Skeletal muscle tissue (tissue), 5 donors: ENCODE measurements around the gene HSPA1B. TPM values are rescaled to one million over a fixed set of nuclear protein-coding genes. Genes with fewer than 3 reads are reported as not detected.

Source experiments
- H3K27ac ChIP-seq: one replicate; pipeline ENCODE4 v1.7.0; 2013; ENCODE audit warnings: mild to moderate bottlenecking, low read depth, low read length, inconsistent platforms
- H3K27me3 ChIP-seq, 3 donors: one replicate each; pipeline ENCODE4 v1.7.0; 2013; ENCODE audit warnings: low read length in 3 of 3; ENCODE audit not compliant: control insufficient read depth in 3 of 3, insufficient read depth in 3 of 3
- H3K36me3 ChIP-seq, 3 donors: one replicate each; pipeline ENCODE4 v1.7.0; 2013; ENCODE audit warnings: low read length in 3 of 3; ENCODE audit not compliant: control insufficient read depth in 3 of 3, insufficient read depth in 3 of 3
- H3K4me1 ChIP-seq, 3 donors: one replicate each; pipeline ENCODE4 v1.7.0; 2013; ENCODE audit warnings: low read length in 3 of 3, mild to moderate bottlenecking in 3 of 3; ENCODE audit not compliant: control insufficient read depth in 3 of 3, insufficient read depth in 3 of 3
- H3K4me3 ChIP-seq, 3 donors: one replicate each; pipeline ENCODE4 v1.7.0; 2013; ENCODE audit warnings: low read length in 3 of 3
- H3K9ac ChIP-seq, 3 donors: one replicate each; pipeline ENCODE4 v1.7.0; 2013; ENCODE audit warnings: low read length in 3 of 3, mild to moderate bottlenecking in 3 of 3, moderate library complexity in 2 of 3, low read depth in 1 of 3
- H3K9me3 ChIP-seq, 3 donors: one replicate each; pipeline ENCODE4 v1.7.0; 2013; ENCODE audit warnings: low read length in 3 of 3; ENCODE audit not compliant: control insufficient read depth in 3 of 3
- small RNA-seq: library from RNA; depleted of rRNA; stranded (forward); fragments of <200 nt; gene quantifications from one replicate; pipeline ENCODE3, GENCODE V24; 2014
- total RNA-seq: library from RNA; depleted of rRNA; stranded (reverse); fragments of >200 nt; gene quantifications from one replicate; pipeline ENCODE4 v1.2.3, GENCODE V29; 2014
- donor health status: Osteomylitis.

Gene HSPA1B
- total RNA-seq, 1 donor from 2014 or later: 117 TPM

GRCh38 chr6:31876357-31876756, 48.8 kb downstream of the HSPA1B start:
- H3K4me1 ChIP-seq: peaks cover 0 to 3% (median 0%) of the 10 kb centered on the region in 3 donors
- H3K36me3 ChIP-seq: peaks cover 15 to 19% (median 16%) of the 10 kb centered on the region in 3 donors
- H3K27ac ChIP-seq: no peak overlapping the region
- H3K9ac ChIP-seq: no peak overlapping the region
- no peaks in the 10 kb centered on the region for H3K9me3 ChIP-seq
- no peaks in the 10 kb centered on the region for H3K27me3 ChIP-seq
- H3K4me3 ChIP-seq: no peak overlapping the region

- no peaks in the 10 kb centered on the region for H3K27me3 ChIP-seq
- peaks cover 21 to 24% (median 21%) of the 10 kb centered on the region in 3 donors for H3K36me3 ChIP-seq
- H3K27ac ChIP-seq: no peak overlapping the region
- no peaks in the 10 kb centered on the region for H3K9me3 ChIP-seq
- H3K4me1 ChIP-seq: peaks cover 0 to 3% (median 0%) of the 10 kb centered on the region in 3 donors
- H3K4me3 ChIP-seq: no peak overlapping the region
- H3K9ac ChIP-seq: no peak overlapping the region
Observed at GRCh38 chr6:31877125-31877650, 49.6 kb downstream of the HSPA1B start.

GRCh38 chr6:31877651-31878161, 50.2 kb downstream of the HSPA1B start:
- Histone ChIP-seq H3K4me3 (no peak overlapping the region), H3K36me3 (peaks cover 26 to 29% (median 26%) of the 10 kb centered on the region in 3 donors), H3K4me1 (peaks cover 0 to 3% (median 0%) of the 10 kb centered on the region in 3 donors), H3K27me3 (no peaks in the 10 kb centered on the region), H3K27ac (no peak overlapping the region), H3K9ac (no peak overlapping the region), H3K9me3 (no peaks in the 10 kb centered on the region)

- Histone ChIP-seq H3K27me3 (no peaks in the 10 kb centered on the region), H3K9ac (no peak overlapping the region), H3K4me1 (peaks cover 0 to 3% (median 0%) of the 10 kb centered on the region in 3 donors), H3K27ac (no peak overlapping the region), H3K36me3 (peaks cover 30 to 33% (median 31%) of the 10 kb centered on the region in 3 donors), H3K9me3 (no peaks in the 10 kb centered on the region), H3K4me3 (no peak overlapping the region)
Observed at GRCh38 chr6:31878222-31878621, 50.7 kb downstream of the HSPA1B start.

GRCh38 chr6:31878726-31879125, 51.2 kb downstream of the HSPA1B start, which contains the start of gene SLC44A4:
SLC44A4 (minus strand) TSS chr6:31878997; CDS start chr6:31878980, 17 bp downstream.
- Histone ChIP-seq H3K36me3 (peaks cover 35 to 38% (median 36%) of the 10 kb centered on the region in 3 donors), H3K27me3 (no peaks in the 10 kb centered on the region), H3K27ac (no peak within 1 kb of the TSS), H3K4me1 (peaks cover 0 to 3% (median 0%) of the 10 kb centered on the region in 3 donors), H3K9ac (no peak within 1 kb of the TSS), H3K4me3 (no peak within 1 kb of the TSS), H3K9me3 (no peaks in the 10 kb centered on the region)

GRCh38 chr6:31879143-31879542, 51.6 kb downstream of the HSPA1B start:
- Histone ChIP-seq H3K4me1 (peaks cover 0 to 3% (median 0%) of the 10 kb centered on the region in 3 donors), H3K9ac (no peak overlapping the region), H3K9me3 (no peaks in the 10 kb centered on the region), H3K36me3 (peaks cover 37 to 39% (median 39%) of the 10 kb centered on the region in 3 donors), H3K27me3 (no peaks in the 10 kb centered on the region), H3K27ac (no peak overlapping the region), H3K4me3 (no peak overlapping the region)

Small RNA genes lying within 50 kb of the gene (small RNA-seq; reads per million reads assigned to genes)
- not detected for gene RF00019
- gene SNORD48: 131 reads per million, percentile 96 among the genes with 10 or more reads in this experiment
- not detected for gene SNORD52

Other genes with a start within 250 kb of the HSPA1B start
- 2.1 TPM for gene LTB, start 245.3 kb upstream of the HSPA1B start, total RNA-seq
- 3.7 TPM for gene LST1, start 241.5 kb upstream of the HSPA1B start, total RNA-seq
- not detected for gene NCR3, start 234.7 kb upstream of the HSPA1B start, total RNA-seq
- gene AIF1, start 212.5 kb upstream of the HSPA1B start, total RNA-seq: 19.8 TPM
- 30.8 TPM for gene PRRC2A, start 207.0 kb upstream of the HSPA1B start, total RNA-seq
- gene BAG6, start 175.1 kb upstream of the HSPA1B start, total RNA-seq: 118 TPM
- 1.0 TPM for gene APOM, start 171.8 kb upstream of the HSPA1B start, total RNA-seq
- 18.3 TPM for gene C6orf47, start 167.0 kb upstream of the HSPA1B start, total RNA-seq
- 16.2 TPM for gene GPANK1, start 162.7 kb upstream of the HSPA1B start, total RNA-seq
- gene CSNK2B, start 161.7 kb upstream of the HSPA1B start, total RNA-seq: 68.4 TPM
- gene LY6G5B, start 157.8 kb upstream of the HSPA1B start, total RNA-seq: 2.6 TPM
- not detected for gene LY6G5C, start 146.7 kb upstream of the HSPA1B start, total RNA-seq
- 50.1 TPM for gene ABHD16A, start 124.4 kb upstream of the HSPA1B start, total RNA-seq
- gene LY6G6F, start 120.9 kb upstream of the HSPA1B start, total RNA-seq: not detected
- not detected for gene LY6G6D, start 112.4 kb upstream of the HSPA1B start, total RNA-seq
- gene LY6G6C, start 106.0 kb upstream of the HSPA1B start, total RNA-seq: not detected
- 0.52 TPM for gene MPIG6B, start 104.4 kb upstream of the HSPA1B start, total RNA-seq
- gene DDAH2, start 98.4 kb upstream of the HSPA1B start, total RNA-seq: 73.1 TPM
- gene CLIC1, start 91.2 kb upstream of the HSPA1B start, total RNA-seq: 152 TPM
- gene MSH5, start 87.7 kb upstream of the HSPA1B start, total RNA-seq: 3.1 TPM
- gene SAPCD1, start 65.1 kb upstream of the HSPA1B start, total RNA-seq: 1.0 TPM
- 1.0 TPM for gene VWA7, start 50.4 kb upstream of the HSPA1B start, total RNA-seq
- 42.3 TPM for gene VARS1, start 32.0 kb upstream of the HSPA1B start, total RNA-seq
- 45.9 TPM for gene LSM2, start 20.8 kb upstream of the HSPA1B start, total RNA-seq
- gene HSPA1L, start 12.5 kb upstream of the HSPA1B start, total RNA-seq: 5.2 TPM
- gene HSPA1A, start 12.2 kb upstream of the HSPA1B start, total RNA-seq: 133 TPM
- 23.0 TPM for gene NEU1, start 35.1 kb downstream of the HSPA1B start, total RNA-seq
- gene SLC44A4, start 51.3 kb downstream of the HSPA1B start, total RNA-seq: 0.52 TPM
- 24.0 TPM for gene EHMT2, start 70.0 kb downstream of the HSPA1B start, total RNA-seq
- gene ZBTB12, start 74.3 kb downstream of the HSPA1B start, total RNA-seq: 6.3 TPM
- 8.4 TPM for gene C2, start 100.0 kb downstream of the HSPA1B start, total RNA-seq
- gene CFB, start 118.4 kb downstream of the HSPA1B start, total RNA-seq: 3.7 TPM
- gene NELFE, start 131.2 kb downstream of the HSPA1B start, total RNA-seq: 61.6 TPM
- 25.1 TPM for gene SKIC2, start 131.4 kb downstream of the HSPA1B start, total RNA-seq
- 4.7 TPM for gene DXO, start 144.4 kb downstream of the HSPA1B start, total RNA-seq
- 14.1 TPM for gene C4A, start 154.3 kb downstream of the HSPA1B start, total RNA-seq
- gene C4B, start 187.1 kb downstream of the HSPA1B start, total RNA-seq: 18.3 TPM
- not detected for gene CYP21A2, start 210.7 kb downstream of the HSPA1B start, total RNA-seq